HG03575 (cell line): Measurements from ENCODE around the gene DDX59.
"Not testable (repeated sequence)": the region's sequence is repeated elsewhere in the genome, so short reads cannot be mapped to it uniquely, and the experiment has no call there.

ENCODE experiments used
- ATAC-seq: cut with Tn5 transposase; IDR thresholded peaks from one replicate; pipeline ENCODE4 v1.9.1; 2021; ENCODE audit not compliant: unreplicated experiment, insufficient number of reproducible peaks, low FRiP score; ENCODE audit errors: extremely low read depth

Gene DDX59

DNA sequence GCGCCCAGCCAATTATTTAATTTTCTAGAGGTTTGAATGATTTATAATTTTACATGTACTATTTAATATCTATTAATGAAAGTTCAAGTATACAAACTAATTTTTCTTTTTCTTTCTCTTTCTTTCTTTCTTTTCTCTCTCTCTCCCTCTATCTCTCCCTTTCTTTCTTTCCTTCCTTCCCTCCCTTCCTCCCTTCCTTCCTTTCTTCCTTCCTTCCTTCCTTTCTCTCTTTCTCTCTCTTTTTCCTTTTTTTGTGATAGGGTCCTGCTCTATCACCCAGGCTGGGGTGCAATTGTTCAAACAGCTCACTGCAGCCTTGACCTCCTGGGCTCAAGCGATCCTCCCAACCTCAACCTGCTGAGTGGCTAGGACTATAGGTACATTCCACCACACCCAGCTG is 33.0 kb downstream of the DDX59 start:
- no peak for ATAC-seq

- ATAC-seq: no peak
Measured at GRCh38 chr1:200634261-200635122, 35.2 kb downstream of the DDX59 start.

GRCh38 chr1:200631375-200631774 is 38.3 kb downstream of the DDX59 start:
- ATAC-seq: no peak

DNA sequence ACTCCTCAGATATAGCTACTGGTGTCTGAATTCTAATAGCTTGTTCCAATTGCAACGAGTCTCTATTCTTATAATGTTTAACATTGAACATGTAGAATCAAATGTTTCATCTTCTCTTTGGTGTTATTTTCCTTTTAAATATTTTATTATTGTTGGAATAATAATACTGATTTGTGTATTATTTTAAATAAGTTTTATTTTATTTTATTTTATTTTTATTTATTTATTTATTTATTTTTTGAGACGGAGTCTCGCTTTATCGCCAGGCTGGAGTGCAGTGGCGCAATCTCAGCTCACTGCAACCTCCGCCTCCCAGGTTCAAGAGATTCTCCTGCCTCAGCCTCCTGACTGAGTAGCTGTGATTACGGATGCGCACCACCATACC is 39.2 kb downstream of the DDX59 start:
- ATAC-seq: not testable (repeated sequence)

DNA sequence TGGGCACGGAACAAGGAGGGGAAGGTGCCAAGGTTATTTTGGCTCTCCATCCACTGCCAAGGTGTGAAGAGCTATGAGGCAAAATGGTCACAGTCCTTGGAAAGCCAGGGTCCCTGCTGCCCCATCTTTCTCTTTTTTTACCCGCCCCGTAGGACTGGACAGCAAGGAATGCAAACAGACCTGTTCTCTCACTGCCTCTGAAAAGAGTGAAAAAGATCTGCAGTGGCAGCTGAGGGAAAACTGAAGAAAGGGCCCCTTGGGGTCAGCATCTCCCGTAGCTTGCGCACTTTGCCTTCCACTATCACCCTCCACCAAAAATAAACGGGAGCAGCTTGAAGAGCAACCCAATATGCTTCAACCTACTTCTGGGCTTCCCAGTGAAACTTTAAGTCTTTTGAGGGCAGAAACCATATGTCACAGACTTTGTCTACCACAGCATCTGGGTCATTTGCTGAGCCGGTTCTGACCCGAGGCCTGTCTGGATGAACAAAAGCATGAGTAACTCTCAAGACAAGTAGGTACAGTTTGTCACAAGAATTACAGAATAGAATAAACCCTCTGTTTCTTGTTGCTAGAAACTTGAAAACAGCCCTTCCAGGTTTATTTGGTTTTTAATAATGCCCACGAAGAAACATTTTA is 39.7 kb downstream of the DDX59 start:
- ATAC-seq: no peak

GRCh38 chr1:200628223-200628881 is 41.4 kb downstream of the DDX59 start:
- ATAC-seq: peak; percentile 45

DNA sequence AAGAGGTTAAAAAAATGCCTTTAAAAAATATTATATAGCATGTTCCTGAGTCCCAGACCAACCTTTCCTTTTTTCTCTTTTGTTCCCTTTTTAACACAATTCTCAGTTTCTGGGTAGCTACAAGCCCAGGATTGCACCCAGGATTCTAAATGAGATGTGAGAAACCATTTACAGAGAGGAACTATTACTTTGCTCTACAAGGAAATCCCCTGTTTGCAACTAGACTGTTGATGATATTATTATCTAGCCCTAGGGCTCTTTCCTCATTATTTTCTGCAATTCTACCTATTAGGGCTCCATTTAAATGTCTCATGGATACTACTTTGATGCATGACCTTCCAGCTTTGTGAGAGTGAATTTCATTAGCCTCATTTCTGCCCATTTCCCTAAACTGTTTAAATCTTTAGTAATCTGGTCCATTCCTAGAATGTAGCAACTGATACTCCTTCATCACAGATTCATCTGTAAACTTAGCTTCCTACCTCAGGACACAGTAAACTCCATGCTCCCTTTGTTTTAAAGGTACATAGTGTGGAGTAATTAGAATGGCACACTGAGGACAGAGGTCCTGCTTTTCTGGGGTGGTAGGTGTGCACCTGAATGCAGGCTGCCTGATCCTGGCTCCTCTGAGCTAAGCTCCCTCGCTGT is 42.0 kb downstream of the DDX59 start:
- no peak for ATAC-seq

GRCh38 chr1:200626853-200627534 is 42.7 kb downstream of the DDX59 start:
- no peak for ATAC-seq

- peak; percentile 11 for ATAC-seq
Measured at GRCh38 chr1:200625381-200625824, 44.3 kb downstream of the DDX59 start.

DNA sequence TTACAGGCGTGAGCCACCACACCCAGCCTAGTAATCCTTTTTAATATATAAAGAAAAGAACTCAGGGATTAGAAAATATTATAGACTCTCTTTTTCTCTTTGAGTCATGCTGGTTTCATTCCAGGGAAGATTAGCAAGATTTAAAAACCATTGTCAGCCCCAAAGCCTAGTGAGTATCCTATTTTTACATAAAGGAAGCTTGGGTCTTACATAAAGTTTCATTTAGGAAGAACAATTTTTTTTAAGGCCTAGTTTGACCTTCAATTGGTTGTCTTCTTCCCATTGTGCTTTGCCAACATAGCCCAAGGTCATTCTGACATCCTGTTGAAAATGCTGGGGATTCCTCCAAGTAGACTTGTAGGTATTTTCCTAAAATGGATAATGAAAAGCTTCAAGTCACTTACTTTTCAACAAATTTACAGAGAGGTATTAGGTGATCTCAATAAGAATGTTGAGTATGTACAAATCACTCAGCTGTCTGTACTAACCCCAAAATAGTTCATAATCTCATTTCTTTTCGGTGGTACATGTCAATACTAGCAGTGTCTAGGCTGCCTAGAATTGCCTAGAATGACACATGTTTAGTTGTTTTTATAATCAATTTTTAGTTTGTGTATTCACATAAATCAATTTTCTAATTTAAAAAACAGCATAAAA is 44.9 kb downstream of the DDX59 start:
- no peak for ATAC-seq

DNA sequence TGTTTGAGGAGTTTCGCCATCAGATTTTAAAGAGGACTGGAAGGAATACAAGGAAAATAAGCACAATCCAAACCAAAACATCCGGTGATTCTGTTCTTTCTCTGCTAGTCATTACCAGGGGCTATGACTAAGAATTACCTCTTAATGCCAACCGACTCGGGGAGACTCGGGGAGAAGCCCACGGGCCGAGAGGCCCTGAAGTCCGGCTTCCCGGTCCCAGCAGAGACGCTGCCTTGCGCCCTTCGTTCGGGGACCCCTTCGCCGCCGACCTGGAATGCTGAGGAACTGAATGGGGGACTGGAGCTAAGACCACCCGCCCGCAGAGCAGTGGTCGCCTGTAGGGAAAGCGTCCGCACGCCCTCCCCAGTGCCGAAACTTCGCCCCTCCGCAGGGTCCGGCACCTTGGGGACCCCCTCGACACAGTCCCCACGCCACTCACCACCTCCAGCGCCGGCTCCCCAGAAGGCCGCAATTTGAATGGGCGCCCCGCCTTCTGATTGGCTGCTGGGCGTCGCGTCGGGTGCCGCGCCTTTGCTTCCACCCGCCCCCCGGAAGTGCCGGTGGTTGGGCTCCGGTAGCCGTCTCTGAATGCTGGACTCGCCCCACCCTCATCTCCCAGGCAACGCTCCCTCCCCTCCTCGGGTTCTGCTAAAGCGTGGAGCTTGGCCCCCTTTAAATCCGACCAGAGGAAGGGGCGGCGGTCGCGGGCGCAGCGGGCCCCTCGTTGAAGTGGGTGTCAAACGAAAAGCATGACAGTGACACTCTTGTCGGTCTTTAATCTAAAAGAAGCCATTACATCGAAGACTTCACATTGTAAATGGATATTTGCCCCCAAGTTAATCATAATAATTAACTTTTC is 49.2 kb downstream of the DDX59 start, which contains the start of gene KIF14:
Gene KIF14 (minus strand): TSS at position 479 of the 859 bp plus-strand sequence. CDS start 2,028 bp downstream, outside the sequence.
- ATAC-seq: peak; percentile 27

DNA sequence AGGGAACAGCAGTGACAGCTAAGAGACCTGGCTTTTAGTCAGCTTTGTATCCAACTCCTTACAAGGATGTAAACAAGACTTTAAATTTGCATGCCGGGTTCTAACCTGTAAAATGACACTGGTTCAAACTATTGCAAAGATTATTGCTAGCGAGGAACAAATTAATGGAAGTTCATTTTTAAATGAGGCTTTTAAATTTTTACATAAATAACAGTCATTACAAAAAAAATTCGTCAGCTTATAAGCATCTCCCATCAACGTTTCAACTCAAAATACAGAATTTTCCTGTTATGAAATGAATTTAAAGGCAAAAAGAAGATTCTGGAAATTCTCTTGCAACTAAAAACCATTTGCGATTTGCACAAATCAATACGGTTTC is 49.8 kb downstream of the DDX59 start:
- no peak for ATAC-seq

- ATAC-seq: no peak
Measured at GRCh38 chr1:200610846-200611245, 58.9 kb downstream of the DDX59 start.

GRCh38 chr1:200602632-200603031 is 67.1 kb downstream of the DDX59 start:
- ATAC-seq: no peak
